H1 (cell line): ENCODE results near the gene PITPNC1. TPM values are rescaled to one million over a fixed set of nuclear protein-coding genes. Genes with fewer than 3 reads are reported as not detected.

Source experiments
- CTCF ChIA-PET: fragments of 300-600 bp; sonication (Branson Sonifier 250); formaldehyde crosslinking; loops from one replicate; lab custom pipeline; 2021; ENCODE audit not compliant: partially characterized antibody; lab: Charles Lee
- POLR2A ChIA-PET: fragments of 300-600 bp; sonication (Branson Sonifier 250); formaldehyde crosslinking; loops from one replicate; lab custom pipeline; 2021; ENCODE audit warnings: inconsistent platforms; ENCODE audit not compliant: partially characterized antibody; lab: Charles Lee
- DNase-seq, 2 experiments: peaks; one replicate each; pipeline versions ENCODE4 v3.0.0 to v3.0.0-alpha.2; 2010 to 2022; ENCODE audit warnings: low spot score in 2 of 2, low read depth in 1 of 2, mixed read lengths in 1 of 2
- FAIRE-seq: peaks from 2 replicates; lab custom pipeline; 2011; peaks lifted over from hg19 to GRCh38; lab: Jason Lieb, UNC
- H2AFZ ChIP-seq: 2 replicates; pipeline ENCODE4 v1.8.1; 2012; ENCODE audit warnings: low read length, inconsistent platforms
- H2AK5ac ChIP-seq: 2 replicates; pipeline ENCODE4 v1.6.1; 2013; ENCODE audit warnings: low read depth, low read length
- H2BK120ac ChIP-seq: replicated peaks from 2 replicates; pipeline ENCODE3; 2013; ENCODE audit warnings: low read depth, low read length, inconsistent platforms
- H2BK12ac ChIP-seq: 2 replicates; pipeline ENCODE4 v1.6.1; 2013; ENCODE audit warnings: low read depth, low read length
- H2BK15ac ChIP-seq: 2 replicates; pipeline ENCODE4 v1.6.1; 2013; ENCODE audit warnings: low read length
- H2BK20ac ChIP-seq: 2 replicates; pipeline ENCODE4 v1.6.1; 2013; ENCODE audit warnings: low read length
- H2BK5ac ChIP-seq: 2 replicates; pipeline ENCODE4 v1.6.1; 2013; ENCODE audit warnings: low read depth, low read length
- H3K14ac ChIP-seq: 2 replicates; pipeline ENCODE4 v1.6.1; 2013; ENCODE audit warnings: inconsistent platforms; ENCODE audit not compliant: insufficient read length
- H3K18ac ChIP-seq: 2 replicates; pipeline ENCODE4 v1.6.1; 2013; ENCODE audit warnings: low read length; ENCODE audit errors: extremely low read depth
- H3K23ac ChIP-seq: 2 replicates; pipeline ENCODE4 v1.6.1; 2013; ENCODE audit warnings: inconsistent platforms; ENCODE audit not compliant: insufficient read length
- H3K23me2 ChIP-seq: 2 replicates; pipeline ENCODE4 v1.6.1; 2013; ENCODE audit warnings: low read depth, low read length
- H3K27ac ChIP-seq: 2 replicates; pipeline ENCODE4 v1.6.1; 2011; ENCODE audit warnings: low read depth, low read length, inconsistent platforms
- H3K27me3 ChIP-seq, 4 experiments: replicated peaks in 1 of 4; 1 replicate in 1 of 4; 2 replicates in 3 of 4; pipeline versions ENCODE4 v1.6.1 to v1.8.1; 2011 to 2013; ENCODE audit warnings: low read length in 3 of 4, mild to moderate bottlenecking in 3 of 4, inconsistent platforms in 2 of 4, mixed read lengths in 2 of 4, moderate library complexity in 1 of 4; ENCODE audit not compliant: control insufficient read depth in 3 of 4, insufficient read depth in 3 of 4; ENCODE audit errors: extremely low read depth in 1 of 4
- H3K36me3 ChIP-seq, 4 experiments: 2 replicates each; pipeline versions ENCODE4 v1.6.1 to v1.8.1; 2011 to 2013; ENCODE audit warnings: mild to moderate bottlenecking in 4 of 4, low read length in 3 of 4, moderate library complexity in 2 of 4, control low read depth in 1 of 4, inconsistent platforms in 1 of 4; ENCODE audit not compliant: insufficient read depth in 4 of 4, control insufficient read depth in 2 of 4
- H3K4ac ChIP-seq: replicated peaks from 2 replicates; pipeline ENCODE3; 2013; ENCODE audit warnings: low read length, low read depth, mixed read lengths, inconsistent platforms; ENCODE audit not compliant: insufficient read length
- H3K4me1 ChIP-seq, 4 experiments: replicated peaks in 1 of 4; 1 replicate in 1 of 4; 2 replicates in 3 of 4; pipeline versions ENCODE4 v1.6.1 to v1.8.1; 2011 to 2013; ENCODE audit warnings: low read length in 3 of 4, inconsistent platforms in 2 of 4, mixed read lengths in 1 of 4; ENCODE audit not compliant: insufficient read depth in 4 of 4, control insufficient read depth in 3 of 4
- H3K4me2 ChIP-seq, 2 experiments: 2 replicates each; pipeline versions ENCODE4 v1.6.1 to v1.8.1; 2011 to 2013; ENCODE audit warnings: low read depth in 2 of 2, low read length in 2 of 2, control low read depth in 1 of 2, inconsistent platforms in 1 of 2, mild to moderate bottlenecking in 1 of 2; ENCODE audit not compliant: insufficient read depth in 1 of 2
- H3K4me3 ChIP-seq, 4 experiments: fragments of 200-600, 300-600 bp in 1 of 4; sonication (generic), shearing (Covaris generic), sonication (Bioruptor Twin) in 1 of 4; 2 replicates each; pipeline versions ENCODE4 v1.5.1 to v1.8.1; 2011 to 2016; ENCODE audit warnings: low read length in 4 of 4, low read depth in 3 of 4, control low read depth in 2 of 4, inconsistent platforms in 2 of 4, mild to moderate bottlenecking in 2 of 4, mixed read lengths in 1 of 4, moderate library complexity in 1 of 4; ENCODE audit not compliant: insufficient read depth in 2 of 4; ENCODE audit errors: extremely low read depth in 1 of 4
- H3K56ac ChIP-seq: replicated peaks from 2 replicates; pipeline ENCODE3; 2013; ENCODE audit warnings: low read depth, mild to moderate bottlenecking, mixed read lengths, low read length, inconsistent platforms; ENCODE audit not compliant: insufficient read length
- H3K79me1 ChIP-seq: 2 replicates; pipeline ENCODE4 v1.6.1; 2013; ENCODE audit warnings: low read depth, low read length, control low read depth
- H3K79me2 ChIP-seq, 2 experiments: 2 replicates each; pipeline versions ENCODE4 v1.6.1 to v1.8.1; 2012 to 2013; ENCODE audit warnings: low read length in 2 of 2, mild to moderate bottlenecking in 2 of 2, inconsistent platforms in 1 of 2; ENCODE audit not compliant: insufficient read depth in 2 of 2, control insufficient read depth in 1 of 2
- H3K9ac ChIP-seq, 4 experiments: replicated peaks in 1 of 4; 1 replicate in 1 of 4; 2 replicates in 3 of 4; pipeline versions ENCODE4 v1.6.1 to v1.8.1; 2011 to 2013; ENCODE audit warnings: low read depth in 3 of 4, low read length in 3 of 4, control low read depth in 2 of 4, mild to moderate bottlenecking in 2 of 4, moderate library complexity in 2 of 4, inconsistent platforms in 1 of 4; ENCODE audit errors: extremely low read depth in 1 of 4
- H3K9me3 ChIP-seq, 2 experiments: 2 replicates each; pipeline versions ENCODE4 v1.6.1 to v1.8.1; 2012 to 2013; ENCODE audit warnings: mild to moderate bottlenecking in 2 of 2, moderate library complexity in 2 of 2, control low read depth in 1 of 2, inconsistent platforms in 1 of 2, low read depth in 1 of 2, low read length in 1 of 2, mixed read lengths in 1 of 2; ENCODE audit not compliant: insufficient read depth in 2 of 2
- H4K20me1 ChIP-seq, 2 experiments: replicated peaks in 1 of 2; 2 replicates each; pipeline versions ENCODE3 to v1.8.1; 2011 to 2013; ENCODE audit warnings: inconsistent platforms in 2 of 2, low read length in 2 of 2, mild to moderate bottlenecking in 1 of 2; ENCODE audit not compliant: insufficient read depth in 2 of 2, control insufficient read depth in 1 of 2
- H4K5ac ChIP-seq: 2 replicates; pipeline ENCODE4 v1.6.1; 2013; ENCODE audit warnings: low read length, low read depth, mixed read lengths, inconsistent platforms; ENCODE audit not compliant: insufficient read length
- H4K8ac ChIP-seq: 2 replicates; pipeline ENCODE4 v1.8.0; 2013; ENCODE audit warnings: mild to moderate bottlenecking, moderate library complexity, low read length, inconsistent platforms; ENCODE audit not compliant: insufficient read depth; ENCODE audit errors: extremely low read depth
- H4K91ac ChIP-seq: replicated peaks from 2 replicates; pipeline ENCODE3; 2013; ENCODE audit warnings: low read length, mixed read lengths, inconsistent platforms; ENCODE audit not compliant: insufficient read length
- WGBS, 2 experiments: shearing (Covaris generic) in 1 of 2; methylation state at CpG; one replicate each; pipeline versions ENCODE4 v1.1.6 to v1.1.7; 2013 to 2015; ENCODE audit warnings: low lambda C conversion rate in 2 of 2, mixed read lengths in 2 of 2, inconsistent platforms in 1 of 2, low coverage in 1 of 2, missing lambda C conversion rate in 1 of 2; ENCODE audit not compliant: insufficient replicate concordance in 2 of 2, insufficient coverage in 1 of 2, insufficient read length in 1 of 2; ENCODE audit errors: extremely low coverage in 1 of 2, missing lambda C conversion rate in 1 of 2; 5-methylcytosine and 5-hydroxymethylcytosine counted together
- polyA plus RNA-seq, 7 experiments: library from polyadenylated mRNA; depleted of rRNA in 3 of 7; stranded (reverse) in 5 of 7; unstranded in 2 of 7; fragments of >200 nt in 5 of 7; fragments of 200-250 nt in 2 of 7; gene quantifications; 1 replicate in 5 of 7; 2 replicates in 1 of 7; 4 replicates in 1 of 7; pipeline versions ENCODE4 v1.2.1 to v1.2.3, GENCODE V29; 2011 to 2013; ENCODE audit warnings: missing spikeins in 2 of 7, mixed read lengths in 2 of 7
- total RNA-seq: library from RNA; stranded (reverse); fragmentation: NEBNext Ultra II Directional; extraction: Animal tissue kit (Norgen Biotek cat#: 25700); gene quantifications from 2 replicates; pipeline ENCODE4 v1.2.1, GENCODE V29; 2021

The PITPNC1 gene
- total and polyA plus RNA-seq, 2 of the 8 experiments (the other 6 are each of a cell fraction or from before 2014, with no cell fraction given), result 17.6 to 54.7 TPM

- Histone ChIP-seq H4K91ac (no peak overlapping the region), H3K27ac (no peak overlapping the region), H3K56ac (no peak overlapping the region), H4K5ac (no peak overlapping the region), H3K4me2 (no peak overlapping the region), H3K79me1 (no peaks in the 10 kb centered on the region), H2BK20ac (no peak overlapping the region), H3K4me3 (no peak overlapping the region), H2AK5ac (no peak overlapping the region), H3K23ac (no peak overlapping the region), H3K79me2 (no peaks in the 10 kb centered on the region), H2BK120ac (no peak overlapping the region), H2BK15ac (no peak overlapping the region), H2BK5ac (no peak overlapping the region), H2AFZ (no peak overlapping the region), H3K9ac (no peak overlapping the region), H3K4me1 (no peaks in the 10 kb centered on the region; a peak in 1 of 7 replicates), H4K20me1 (no peaks in the 10 kb centered on the region), H3K27me3 (no peaks in the 10 kb centered on the region), H3K36me3 (no peaks in the 10 kb centered on the region), H3K18ac (no peak overlapping the region), H3K9me3 (no peaks in the 10 kb centered on the region), H2BK12ac (no peak overlapping the region), H3K23me2 (no peaks in the 10 kb centered on the region), H3K4ac (no peak overlapping the region), H4K8ac (no peak overlapping the region), H3K14ac (no peak overlapping the region)
- WGBS, 2 experiments, result 84% methylated on average over 3 of the region's 3 CpGs; no CpG with 5 or more reads in 1 of the 2 experiments
- CTCF ChIA-PET, result interaction anchor here (0.6 to 0.8 kb wide), 2 partner anchors 36 to 376 kb away, joined by 3 read pairs; no protein-coding TSS in a partner anchor
- no peak for FAIRE-seq
- no peak for DNase-seq
- POLR2A ChIA-PET, result no interaction called here
These were observed 319.3 kb downstream of the PITPNC1 start for GRCh38 chr17:67696347-67696746.
